ENCODE measurements around the gene SCN3A. TPM values are rescaled to one million over a fixed set of nuclear protein-coding genes. Genes with fewer than 3 reads are reported as not detected.

SCN3A gene
- total RNA-seq, 1 donor from 2014 or later, result 2.2 TPM

DNA sequence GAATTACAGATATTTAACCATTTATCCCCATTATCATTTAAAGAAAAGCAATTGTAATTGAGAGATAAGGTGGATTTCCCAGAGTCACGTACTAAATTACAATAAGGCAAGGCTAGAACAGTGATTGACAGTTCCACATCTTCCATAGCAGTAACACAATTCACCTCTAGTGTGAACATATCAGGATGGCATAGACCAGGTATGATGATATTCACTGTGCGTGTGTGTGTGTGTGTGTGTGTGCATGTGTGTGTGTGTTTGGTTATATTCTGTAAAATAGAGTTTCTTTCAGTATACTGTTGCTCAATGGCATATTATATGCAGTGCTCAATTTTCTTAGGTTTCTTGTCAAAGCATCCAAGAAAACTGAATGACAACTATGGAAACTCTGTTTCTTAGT is 37.1 kb upstream of the SCN3A start:
- DNase-seq, result no peak
- Mint-ChIP-seq H3K4me1 (no peaks in the 10 kb centered on the region), H3K4me3 (no peak overlapping the region), H3K36me3 (ENCODE audit: low read depth) (no peaks in the 10 kb centered on the region), H3K27me3 (peaks cover 3% of the 10 kb centered on the region), H3K9me3 (no peaks in the 10 kb centered on the region), H3K27ac (no peak overlapping the region)
- TF ChIP-seq CTCF (IDR thresholded peaks at IDR 0.05), result no peak
- POLR2A ChIA-PET, result no interaction called here
- ATAC-seq (ENCODE audit: low read depth), result no peak
- CTCF ChIA-PET, result no interaction called here
- intact Hi-C loops (cut with micrococcal nuclease), result no loop called here

DNA sequence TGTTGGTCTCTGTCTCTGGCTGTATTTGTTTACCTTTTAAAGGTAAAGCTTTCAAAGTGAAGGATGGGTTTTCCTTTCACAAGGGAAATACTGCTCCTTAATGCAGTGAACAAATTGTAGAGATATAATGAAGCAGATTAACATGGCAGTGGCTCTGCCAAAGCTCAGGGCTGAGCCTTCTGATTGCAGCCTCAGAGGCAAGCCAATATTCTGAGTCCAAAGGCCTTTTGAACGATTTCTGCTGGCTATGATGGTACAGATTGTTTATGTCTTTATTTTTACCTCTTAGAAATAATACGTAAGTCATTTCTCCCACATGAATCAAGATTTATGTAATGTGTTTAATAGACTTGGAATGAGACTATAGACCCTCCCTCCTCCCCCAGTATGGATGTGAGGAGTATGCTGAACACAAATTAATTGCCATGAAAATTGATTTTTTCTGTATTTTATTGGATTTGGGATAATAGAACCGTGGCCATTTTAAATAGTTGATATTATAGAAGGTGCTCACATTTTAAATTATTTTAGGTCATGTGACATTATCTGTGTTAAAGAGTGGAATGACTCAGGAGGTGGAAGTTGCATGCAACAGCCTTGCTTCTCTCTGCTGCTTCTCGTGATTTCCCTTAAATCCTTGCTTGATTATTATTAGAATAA is 36.1 kb upstream of the SCN3A start:
- intact Hi-C loops (cut with micrococcal nuclease), result loop anchor here (1.0 to 5.0 kb wide), 2 partner anchors 634 to 887 kb away; partner anchors contain the start of gene SCN1A
- no peak overlapping the region for H3K4me3 Mint-ChIP-seq
- no peaks in the 10 kb centered on the region for H3K36me3 Mint-ChIP-seq (ENCODE audit: low read depth)
- H3K4me1 Mint-ChIP-seq, result no peaks in the 10 kb centered on the region
- DNase-seq (no peak), ATAC-seq (ENCODE audit: low read depth) (no peak)
- H3K27ac Mint-ChIP-seq, result no peak overlapping the region
- POLR2A ChIA-PET, result no interaction called here
- TF ChIP-seq CTCF (IDR thresholded peaks at IDR 0.05), result no peak
- H3K9me3 Mint-ChIP-seq, result no peaks in the 10 kb centered on the region
- peaks cover 6% of the 10 kb centered on the region for H3K27me3 Mint-ChIP-seq
- CTCF ChIA-PET, result interaction anchor here (0.8 to 1.3 kb wide), 3 partner anchors 29 to 635 kb away, joined by 3 to 4 read pairs (median 4); no protein-coding TSS in a partner anchor

DNA sequence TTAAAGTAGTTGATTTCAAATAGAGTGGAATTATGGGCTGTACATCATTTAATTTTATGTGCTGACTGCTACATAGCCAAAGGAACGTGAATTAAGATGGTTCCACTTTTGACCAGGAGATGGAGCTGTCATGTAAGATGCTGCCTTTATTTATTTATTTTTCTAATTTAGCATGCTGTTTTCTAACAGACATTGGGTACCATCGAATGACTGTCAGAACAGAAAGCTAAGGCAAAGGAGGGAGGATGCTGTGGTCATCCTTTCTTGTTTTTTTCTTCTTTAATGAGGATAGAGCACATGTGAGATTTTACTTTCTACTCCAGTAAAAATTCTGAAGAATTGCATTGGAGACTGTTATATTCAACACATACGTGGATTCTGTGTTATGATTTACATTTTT is 35.4 kb upstream of the SCN3A start, which contains the start of gene SCN2A:
Gene SCN2A (plus strand): TSS at position 185 of the 400 bp plus-strand sequence. CDS start 56,410 bp downstream, outside the sequence.
- no peak for TF ChIP-seq CTCF (IDR thresholded peaks at IDR 0.05)
- Mint-ChIP-seq H3K4me1 (no peaks in the 10 kb centered on the region), H3K27ac (no peak within 1 kb of the TSS), H3K27me3 (peaks cover 9% of the 10 kb centered on the region), H3K4me3 (no peak within 1 kb of the TSS), H3K9me3 (no peaks in the 10 kb centered on the region), H3K36me3 (ENCODE audit: low read depth) (no peaks in the 10 kb centered on the region)
- no peak for ATAC-seq (ENCODE audit: low read depth)
- intact Hi-C loops (cut with micrococcal nuclease), result loop anchor here (1.0 to 5.0 kb wide), 2 partner anchors 635 to 888 kb away; partner anchors contain the start of gene SCN1A
- POLR2A ChIA-PET, result no interaction called here
- CTCF ChIA-PET, result interaction anchor here (0.8 to 1.3 kb wide), 3 partner anchors 29 to 635 kb away, joined by 3 to 4 read pairs (median 4); no protein-coding TSS in a partner anchor
- no peak for DNase-seq

DNA sequence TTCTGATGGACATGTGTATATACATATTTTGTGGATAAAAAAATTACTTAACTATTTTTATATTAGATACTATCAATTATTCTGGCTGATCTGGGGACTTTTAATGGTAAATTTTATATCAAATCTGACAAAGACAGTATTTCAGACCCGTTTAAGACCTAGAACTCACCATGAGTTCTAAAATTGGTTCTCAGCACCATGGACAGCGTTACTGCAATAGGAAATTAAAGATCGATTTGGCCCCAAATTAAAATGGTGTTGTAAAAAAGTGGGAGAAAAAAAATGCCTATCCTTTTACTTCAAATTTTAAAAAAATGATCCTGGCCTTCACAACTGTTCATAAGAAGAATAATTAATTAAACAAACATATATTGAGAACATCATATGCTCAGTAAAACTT is 34.4 kb upstream of the SCN3A start:
- DNase-seq, result no peak
- H3K4me3 Mint-ChIP-seq, result no peak overlapping the region
- intact Hi-C loops (cut with micrococcal nuclease), result loop anchor here (5.0 kb wide), 1 partner anchor 889 kb away; the partner anchor contains the start of gene SCN1A

More for the DNA sequence above, 34.4 kb upstream of the SCN3A start:
- POLR2A ChIA-PET, result no interaction called here
- no peak overlapping the region for H3K27ac Mint-ChIP-seq
- CTCF ChIA-PET, result interaction anchor here (1.3 to 1.5 kb wide), 2 partner anchors 14 to 636 kb away, joined by 3 to 4 read pairs; no protein-coding TSS in a partner anchor
- H3K4me1 Mint-ChIP-seq, result no peaks in the 10 kb centered on the region
- no peaks in the 10 kb centered on the region for H3K9me3 Mint-ChIP-seq
- no peak for ATAC-seq (ENCODE audit: low read depth)
- H3K27me3 Mint-ChIP-seq, result peaks cover 9% of the 10 kb centered on the region
- no peak for TF ChIP-seq CTCF (IDR thresholded peaks at IDR 0.05)
- H3K36me3 Mint-ChIP-seq (ENCODE audit: low read depth), result no peaks in the 10 kb centered on the region

All from activated B cell treated with CpG ODN at 0.5 μM for 24 hours (primary cell).